GM23248 (cell line): ENCODE measurements around the gene WASL.

Experiments
- EZH2 ChIP-seq: fragments of 200-600 bp; sonication (generic); IDR thresholded peaks from 2 replicates; pipeline ENCODE4 v1.6.1; 2018; ENCODE audit warnings: antibody characterized with exemption, mild to moderate bottlenecking; ENCODE audit not compliant: insufficient read depth, poor library complexity, severe bottlenecking
- EZH2phosphoT487 ChIP-seq: fragments of 200-600 bp; sonication (generic); IDR thresholded peaks from 2 replicates; pipeline ENCODE4 v1.6.1; 2018; ENCODE audit warnings: antibody characterized with exemption, moderate library complexity, mild to moderate bottlenecking, low read depth; ENCODE audit not compliant: insufficient read depth

GRCh38 chr7:123714296-123715080 is 34.3 kb downstream of the WASL start:
- TF ChIP-seq EZH2 (no peak), EZH2phosphoT487 (no peak)
